Erythroblast (primary cell): ENCODE measurements around the gene TEAD1.

ENCODE experiments used
- GATA1 ChIP-seq: IDR thresholded peaks from 2 replicates; pipeline ENCODE4 v1.6.1; 2011; ENCODE audit warnings: low read depth, mild to moderate bottlenecking, control low read depth, low read length, moderate library complexity
- POLR2A ChIP-seq: IDR thresholded peaks from 2 replicates; pipeline ENCODE4 v1.6.1; 2011; ENCODE audit warnings: mild to moderate bottlenecking, low read length

- TF ChIP-seq POLR2A (no peak), GATA1 (no peak)
These were observed 277.2 kb downstream of the TEAD1 start for GRCh38 chr11:12951376-12951775.
